Stimulated activated CD4-positive, alpha-beta T cell treated with anti-CD3 and anti-CD28 coated beads, Interleukin-15, amount 100 ng/mL, for 48 hours (primary cell): ENCODE data around the gene SULT1A1.
A peak's percentile ranks its signal among the peaks of the same experiment; 100 is the strongest.
"Not testable (repeated sequence)": the region's sequence is repeated elsewhere in the genome, so short reads cannot be mapped to it uniquely, and the experiment has no call there.

ENCODE experiments used
- DNase-seq, 2 donors: peaks; one replicate each; pipeline ENCODE4 v3.0.0-alpha.2; 2020; ENCODE audit warnings: low read depth in 2 of 2

SULT1A1 gene

GRCh38 chr16:28609631-28610594 lies at the start of gene SULT1A1:
Gene SULT1A1, minus strand, starts transcription at chr16:28610044. Its CDS starts 1,189 bp downstream, at chr16:28608855.
- no peak for DNase-seq

GRCh38 chr16:28639959-28640358 lies 30.1 kb upstream of the SULT1A1 start:
- not testable (repeated sequence) for DNase-seq

- not testable (repeated sequence) for DNase-seq
Observed at GRCh38 chr16:28638359-28638758, 28.5 kb upstream of the SULT1A1 start.

- not testable (repeated sequence) for DNase-seq
Observed at GRCh38 chr16:28637765-28638164, 27.9 kb upstream of the SULT1A1 start, which contains the start of gene NPIPB8. Gene NPIPB8, plus strand, starts transcription at chr16:28638065. Its CDS starts 296 bp downstream, at chr16:28638361.

GRCh38 chr16:28636093-28636823 lies 26.4 kb upstream of the SULT1A1 start:
- not testable (repeated sequence) for DNase-seq

- DNase-seq = not testable (repeated sequence)
Observed at GRCh38 chr16:28630905-28631304, 21.1 kb upstream of the SULT1A1 start.

GRCh38 chr16:28623172-28623711 lies 13.4 kb upstream of the SULT1A1 start:
- peak; percentile 59 to 66 for DNase-seq

- DNase-seq = not testable (repeated sequence)
Observed at GRCh38 chr16:28622532-28623171, 12.8 kb upstream of the SULT1A1 start.

- DNase-seq = no peak
Observed at GRCh38 chr16:28621481-28622155, 11.8 kb upstream of the SULT1A1 start.

GRCh38 chr16:28620316-28620715 lies 10.5 kb upstream of the SULT1A1 start:
- not testable (repeated sequence) for DNase-seq

GRCh38 chr16:28617874-28618273 lies 8.0 kb upstream of the SULT1A1 start:
- DNase-seq = no peak

GRCh38 chr16:28616636-28617035 lies 6.8 kb upstream of the SULT1A1 start:
- DNase-seq = no peak

GRCh38 chr16:28616224-28616577 lies 6.4 kb upstream of the SULT1A1 start:
- not testable (repeated sequence) for DNase-seq

- DNase-seq = peak in 1 of 2 donors; percentile 24
Observed at GRCh38 chr16:28615486-28616223, 5.8 kb upstream of the SULT1A1 start.

- not testable (repeated sequence) for DNase-seq
Observed at GRCh38 chr16:28614561-28614960, 4.7 kb upstream of the SULT1A1 start.

GRCh38 chr16:28613912-28614311 lies 4.1 kb upstream of the SULT1A1 start:
- not testable (repeated sequence) for DNase-seq

- not testable (repeated sequence) for DNase-seq
Observed at GRCh38 chr16:28612359-28613280, 2.8 kb upstream of the SULT1A1 start.

GRCh38 chr16:28610595-28611191 lies 849 bp upstream of the SULT1A1 start:
- no peak for DNase-seq
